GDM1 (cell line): ENCODE data around the gene FIBIN.

Experiments used
- DNase-seq: peaks from one replicate; lab custom pipeline; 2025; lab: John Stamatoyannopoulos, UW

FIBIN gene

GRCh38 chr11:27022659-27023251 is 28.8 kb downstream of the FIBIN start:
- DNase-seq: no peak

DNA sequence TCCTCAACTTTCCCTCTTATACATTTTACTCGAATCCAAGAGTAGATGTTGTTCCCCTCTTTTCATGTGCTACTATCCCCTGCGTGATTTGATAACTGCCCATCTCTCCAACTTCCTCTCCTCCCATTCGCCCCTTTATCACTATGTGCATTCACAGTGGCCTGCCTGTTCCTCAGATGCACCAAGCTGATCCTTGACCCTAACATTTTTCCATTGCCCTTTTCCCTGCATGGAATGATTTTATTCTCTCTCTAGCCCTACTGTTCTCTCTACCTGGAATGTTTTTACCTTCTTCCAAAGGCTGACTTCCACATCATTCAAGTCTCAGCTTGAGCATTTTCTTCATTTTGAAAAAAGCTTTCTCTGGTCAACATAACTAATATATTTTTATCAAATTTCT is 31.0 kb downstream of the FIBIN start:
- no peak for DNase-seq

- DNase-seq: no peak
Measured at GRCh38 chr11:27025312-27025955, 31.5 kb downstream of the FIBIN start.

- DNase-seq: no peak
Measured at GRCh38 chr11:27025957-27026733, 32.2 kb downstream of the FIBIN start.

DNA sequence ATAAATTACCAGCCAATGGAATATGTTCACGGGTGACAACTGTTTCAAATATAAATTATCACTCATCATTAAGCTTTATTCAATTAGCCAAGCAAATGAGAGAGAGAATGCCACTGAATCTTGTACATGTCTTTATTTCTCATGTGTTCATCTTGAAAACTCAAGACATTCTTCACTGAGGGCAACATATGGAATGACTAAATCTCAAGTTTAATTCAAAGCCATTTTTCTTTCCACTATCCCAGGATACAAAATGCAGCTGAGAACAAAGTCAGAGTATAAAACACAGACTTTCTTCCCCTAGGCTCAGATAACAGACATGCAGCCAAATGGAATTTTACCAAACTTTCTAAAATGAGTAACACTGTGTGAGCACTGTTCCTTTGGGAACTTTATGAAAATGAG is 34.7 kb downstream of the FIBIN start:
- no peak for DNase-seq

DNA sequence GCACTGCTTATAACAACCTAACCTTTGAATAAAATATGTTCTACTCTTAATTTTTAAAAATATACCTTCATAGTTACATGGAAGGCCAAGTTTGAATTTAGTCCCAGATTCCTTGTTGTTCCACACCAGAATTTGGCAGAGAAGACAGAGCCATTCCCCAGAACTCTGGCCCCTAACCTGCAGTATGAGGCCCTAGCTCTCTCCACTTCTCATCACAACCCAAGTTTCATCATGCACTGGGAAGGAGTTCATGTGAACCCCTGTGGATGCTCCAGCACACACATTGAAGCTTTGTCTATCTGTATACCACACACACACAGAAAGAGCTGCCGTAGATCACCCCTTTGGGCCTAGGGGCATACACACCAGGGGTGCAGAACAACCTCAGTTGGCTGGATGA is 36.1 kb downstream of the FIBIN start:
- DNase-seq: no peak

- no peak for DNase-seq
Measured at GRCh38 chr11:27031754-27032153, 37.8 kb downstream of the FIBIN start.

- no peak for DNase-seq
Measured at GRCh38 chr11:27039873-27040272, 46.0 kb downstream of the FIBIN start.

DNA sequence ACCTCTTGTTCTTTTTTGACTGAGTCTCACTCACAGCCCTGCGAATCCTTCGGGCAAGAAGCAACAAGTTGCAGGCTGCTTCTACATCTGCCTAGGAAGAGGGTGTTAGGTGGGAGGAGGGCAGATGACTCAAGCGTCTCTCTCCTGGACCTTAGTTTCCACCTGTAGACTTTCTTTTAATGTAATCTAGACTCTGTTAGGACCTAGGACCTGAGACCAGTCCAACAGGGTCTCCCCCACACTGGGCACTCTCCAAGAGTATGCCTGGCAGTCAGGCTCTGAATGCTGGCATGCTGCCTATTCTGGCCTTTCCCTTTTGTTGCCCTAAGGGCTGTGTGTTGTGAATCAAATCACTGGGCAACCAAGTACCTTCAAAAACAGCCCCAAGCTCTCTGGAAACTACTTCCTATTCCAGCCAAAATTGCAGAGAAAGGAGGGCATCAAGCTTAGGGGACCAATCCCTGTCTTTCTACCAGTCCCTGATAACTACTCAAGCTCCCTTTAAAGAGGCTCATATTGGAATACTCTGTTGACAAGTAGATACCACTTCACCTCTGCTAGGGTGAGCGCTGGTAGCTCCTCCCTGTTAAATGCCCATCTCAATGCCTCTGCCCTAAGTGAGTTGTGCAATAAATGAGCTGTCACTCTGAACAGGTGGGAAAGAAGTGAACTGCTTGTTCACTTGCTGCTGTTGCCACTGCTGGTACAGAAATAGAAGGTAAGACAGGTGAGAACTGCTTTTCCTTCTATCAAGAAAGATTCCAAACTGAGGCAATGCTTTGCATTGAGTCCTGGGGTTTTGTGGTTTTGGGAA is 46.6 kb downstream of the FIBIN start, which contains the start of gene BBOX1:
Gene BBOX1 (plus strand): TSS at position 514 of the 814 bp plus-strand sequence. CDS start 14,616 bp downstream, outside the sequence.
- DNase-seq: no peak

DNA sequence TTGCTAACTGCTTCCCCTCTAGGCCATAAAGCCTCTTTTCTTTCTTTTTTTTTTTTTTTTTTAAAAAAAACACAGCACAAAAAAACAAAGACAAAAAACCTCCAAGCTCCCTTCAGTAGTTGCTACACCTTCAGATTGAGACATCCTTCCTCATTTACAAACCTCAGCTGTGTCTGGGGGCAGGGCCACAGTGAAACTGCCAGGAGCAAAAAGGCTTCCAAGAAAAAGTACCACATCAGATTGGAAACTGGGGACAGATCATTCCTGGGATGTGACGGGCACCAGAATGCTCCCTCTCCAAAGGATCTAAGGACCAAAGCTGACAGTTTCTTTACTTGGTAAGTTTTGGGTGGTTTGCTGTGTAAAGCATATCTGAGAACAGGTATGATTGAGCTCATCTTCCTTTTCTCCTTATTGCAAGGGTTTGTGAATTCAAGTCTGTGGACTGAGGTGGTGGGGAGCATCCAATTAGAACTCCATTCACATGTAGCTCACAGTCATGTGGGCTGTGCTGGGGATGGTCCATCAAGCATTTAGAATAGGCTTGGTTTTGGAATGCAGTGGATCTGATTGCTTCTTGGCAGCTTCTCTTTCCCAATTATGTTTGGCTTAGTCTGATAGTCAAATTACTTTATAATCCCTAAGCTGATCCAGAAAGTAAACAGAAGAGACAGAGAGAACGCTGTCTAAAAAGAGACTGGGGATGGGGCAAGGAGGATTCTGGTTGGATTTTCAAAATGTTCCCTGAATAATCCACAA is 47.4 kb downstream of the FIBIN start:
- no peak for DNase-seq
